B cell (primary cell): Measurements from ENCODE around the gene FGFR2. TPM values are rescaled to one million over a fixed set of nuclear protein-coding genes. Genes with fewer than 3 reads are reported as not detected.

ENCODE experiments used
- ATAC-seq: fragments of 200-7000 bp; cut with Tn5 transposase; one replicate; pipeline ENCODE4 v1.10.0; 2021; ENCODE audit warnings: low read depth, mild to moderate bottlenecking, moderate number of reproducible peaks, moderate library complexity
- CTCF ChIA-PET: fragments of 350-600 bp; sonication (Branson Sonifier 250); formaldehyde crosslinking; loops from one replicate; lab custom pipeline; 2021; ENCODE audit warnings: antibody characterized with exemption, inconsistent platforms; lab: Charles Lee
- POLR2A ChIA-PET: fragments of 350-600 bp; sonication (Branson Sonifier 250); formaldehyde crosslinking; loops from one replicate; lab custom pipeline; 2021; ENCODE audit warnings: antibody characterized with exemption; lab: Charles Lee
- DNase-seq: peaks from one replicate; pipeline ENCODE4 v3.0.0; 2013
- H2AFZ ChIP-seq: 2 replicates; pipeline ENCODE4 v1.6.1; 2012; ENCODE audit warnings: mild to moderate bottlenecking, low read depth, low read length; ENCODE audit not compliant: insufficient read depth, poor library complexity, severe bottlenecking
- H3K27ac ChIP-seq, 2 donors: 1 replicate in 1 of 2; 2 replicates in 1 of 2; pipeline ENCODE4 v1.5.1; 2012 to 2013; ENCODE audit warnings: low read length in 2 of 2, mild to moderate bottlenecking in 2 of 2, moderate library complexity in 1 of 2
- H3K27me3 ChIP-seq, 4 experiments: fragments of 200-600 bp in 1 of 4; sonication (generic) in 1 of 4; replicated peaks in 1 of 4; 1 replicate in 2 of 4; 2 replicates in 2 of 4; pipeline versions ENCODE4 v1.6.1 to v1.7.0; 2013 to 2016; ENCODE audit warnings: low read length in 3 of 4, mild to moderate bottlenecking in 2 of 4, mixed read lengths in 1 of 4, moderate library complexity in 1 of 4; ENCODE audit not compliant: insufficient read depth in 4 of 4, control insufficient read depth in 3 of 4; ENCODE audit errors: control extremely low read depth in 1 of 4
- H3K36me3 ChIP-seq, 2 experiments: replicated peaks in 1 of 2; 1 replicate in 1 of 2; 2 replicates in 1 of 2; pipeline versions ENCODE4 v1.6.1 to v1.7.1; 2013; ENCODE audit warnings: low read length in 1 of 2; ENCODE audit not compliant: insufficient read depth in 2 of 2, control insufficient read depth in 1 of 2; ENCODE audit errors: control extremely low read depth in 1 of 2, extremely low read depth in 1 of 2
- H3K4me1 ChIP-seq, 2 donors: fragments of 200-600 bp in 1 of 2; sonication (generic) in 1 of 2; 1 replicate in 1 of 2; 2 replicates in 1 of 2; pipeline versions ENCODE4 v1.5.1 to v1.6.1; 2013 to 2017; ENCODE audit warnings: low read length in 2 of 2; ENCODE audit not compliant: control insufficient read depth in 2 of 2, insufficient read depth in 2 of 2
- H3K4me2 ChIP-seq: replicated peaks from 2 replicates; pipeline ENCODE3; 2012; ENCODE audit warnings: mild to moderate bottlenecking, low read depth, low read length; ENCODE audit not compliant: poor library complexity, severe bottlenecking
- H3K4me3 ChIP-seq, 5 experiments: fragments of 200-600 bp in 1 of 5; sonication (generic) in 1 of 5; 1 replicate in 3 of 5; 2 replicates in 2 of 5; pipeline versions ENCODE4 v1.5.1 to v1.7.0; 2011 to 2016; ENCODE audit warnings: low read length in 4 of 5, mild to moderate bottlenecking in 4 of 5, low read depth in 2 of 5, control low read depth in 1 of 5, moderate library complexity in 1 of 5; ENCODE audit not compliant: insufficient read depth in 1 of 5; ENCODE audit errors: control extremely low read depth in 1 of 5, extremely low read depth in 1 of 5
- H3K79me2 ChIP-seq: fragments of 200-600 bp; sonication (generic); one replicate; pipeline ENCODE4 v1.6.0; 2016; ENCODE audit warnings: low read length; ENCODE audit not compliant: control insufficient read depth, insufficient read depth
- H3K9ac ChIP-seq: fragments of 200-600 bp; sonication (generic); 2 replicates; pipeline ENCODE4 v1.6.1; 2017; ENCODE audit warnings: mild to moderate bottlenecking, low read length, moderate library complexity
- H3K9me3 ChIP-seq, 3 donors: one replicate each; pipeline versions ENCODE4 v1.6.1 to v1.7.1; 2013; ENCODE audit warnings: low read length in 2 of 3; ENCODE audit not compliant: control insufficient read depth in 2 of 3, insufficient read depth in 1 of 3; ENCODE audit errors: control extremely low read depth in 1 of 3
- H4K20me1 ChIP-seq: 2 replicates; pipeline ENCODE4 v1.6.0; 2012; ENCODE audit warnings: mild to moderate bottlenecking, low read length; ENCODE audit not compliant: insufficient read depth, control insufficient read depth, poor library complexity, severe bottlenecking
- H3K27ac Mint-ChIP-seq: one replicate; pipeline ENCODE4 v1.8.0; 2021; ENCODE audit warnings: mixed read lengths
- H3K27me3 Mint-ChIP-seq: one replicate; pipeline ENCODE4 v1.8.0; 2021; ENCODE audit warnings: mixed read lengths
- H3K4me1 Mint-ChIP-seq: one replicate; pipeline ENCODE4 v1.8.0; 2021; ENCODE audit warnings: mixed read lengths
- H3K4me3 Mint-ChIP-seq: one replicate; pipeline ENCODE4 v1.8.0; 2021; ENCODE audit warnings: mixed read lengths
- H3K9me3 Mint-ChIP-seq: one replicate; pipeline ENCODE4 v1.8.0; 2022; ENCODE audit warnings: mixed read lengths; ENCODE audit not compliant: insufficient read depth
- EZH2 ChIP-seq: IDR thresholded peaks from 2 replicates; pipeline ENCODE4 v1.6.1; 2012; ENCODE audit warnings: borderline replicate concordance, low read depth, mild to moderate bottlenecking, moderate library complexity, low read length; ENCODE audit not compliant: insufficient read depth, poor library complexity, severe bottlenecking
- WGBS: methylation state at CpG from one replicate; pipeline ENCODE4 v1.1.5; 2013; ENCODE audit warnings: missing lambda C conversion rate; ENCODE audit not compliant: insufficient coverage; 5-methylcytosine and 5-hydroxymethylcytosine counted together
- intact Hi-C: fragments of 100-400 bp; cut with micrococcal nuclease; formaldehyde crosslinking; loops from one replicate; pipeline ENCODE4 v1.10.0; 2022
- polyA plus RNA-seq: library from polyadenylated mRNA; depleted of rRNA; stranded (reverse); fragments of >200 nt; gene quantifications from 2 replicates; pipeline ENCODE4 v1.2.3, GENCODE V29; 2012
- total RNA-seq, 2 donors: library from RNA; stranded (reverse); fragments of 120-200 nt in 1 of 2; gene quantifications; 1 replicate in 1 of 2; 2 replicates in 1 of 2; pipeline versions ENCODE4 v1.2.3 to v1.2.4, GENCODE V29; 2013 to 2022
- TF ChIP-seq, protein P1 (sequence below): fragments of 200-600 bp; IDR thresholded peaks from one replicate; pipeline ENCODE4 v1.8.0; 2022; ENCODE audit warnings: antibody characterized with exemption, mild to moderate bottlenecking

The FGFR2 gene
- total and polyA plus RNA-seq, 2 donors (not counting 1 experiment from before 2014, with no cell fraction given), result not detected

DNA sequence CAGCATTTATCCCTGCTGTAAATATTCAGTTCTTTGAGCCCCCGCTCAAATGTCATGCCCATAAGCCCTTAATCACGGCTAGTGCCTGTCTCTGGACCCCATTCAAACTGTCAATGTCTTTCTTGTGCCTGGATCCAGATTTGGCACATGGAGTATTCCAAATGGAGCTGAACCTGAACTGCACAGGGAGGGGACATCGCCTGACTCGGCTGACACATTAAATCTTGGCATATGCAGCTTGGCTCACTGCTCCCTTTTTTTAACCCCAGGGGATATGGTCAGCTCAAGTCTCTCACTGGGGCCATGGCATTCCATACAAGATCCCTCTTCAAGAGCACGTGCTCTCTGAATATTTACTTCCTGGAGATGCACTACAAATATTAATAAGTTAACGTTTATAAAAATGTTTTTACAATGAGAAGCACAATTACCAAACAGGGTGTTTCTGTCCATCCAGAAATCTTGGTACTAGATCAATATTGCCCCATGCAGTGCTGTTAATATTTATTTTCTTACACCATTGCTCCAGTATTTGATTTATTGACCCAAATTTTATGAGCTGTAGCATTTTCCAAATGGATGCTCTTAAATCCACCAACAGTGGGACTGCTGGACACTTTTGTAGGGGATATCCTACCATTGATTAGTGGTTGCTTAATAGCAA, 57.4 kb downstream of the FGFR2 start:
- Mint-ChIP-seq H3K4me3 (no peak overlapping the region), H3K9me3 (peaks cover 1% of the 10 kb centered on the region), H3K27ac (no peak overlapping the region), H3K4me1 (no peaks in the 10 kb centered on the region), H3K27me3 (no peaks in the 10 kb centered on the region)
- Histone ChIP-seq H4K20me1 (no peaks in the 10 kb centered on the region), H3K79me2 (no peaks in the 10 kb centered on the region), H3K4me1 (no peaks in the 10 kb centered on the region), H2AFZ (no peak overlapping the region), H3K27ac (no peak overlapping the region), H3K4me3 (no peak overlapping the region), H3K9ac (no peak overlapping the region), H3K9me3 (peaks cover 0 to 9% (median 0%) of the 10 kb centered on the region in 3 donors), H3K36me3 (no peaks in the 10 kb centered on the region), H3K4me2 (no peak overlapping the region), H3K27me3 (no peaks in the 10 kb centered on the region)
- WGBS, result 85% methylated on average over 4 of the region's 6 CpGs
- intact Hi-C loops, result no loop called here
- TF ChIP-seq, protein P1, sequence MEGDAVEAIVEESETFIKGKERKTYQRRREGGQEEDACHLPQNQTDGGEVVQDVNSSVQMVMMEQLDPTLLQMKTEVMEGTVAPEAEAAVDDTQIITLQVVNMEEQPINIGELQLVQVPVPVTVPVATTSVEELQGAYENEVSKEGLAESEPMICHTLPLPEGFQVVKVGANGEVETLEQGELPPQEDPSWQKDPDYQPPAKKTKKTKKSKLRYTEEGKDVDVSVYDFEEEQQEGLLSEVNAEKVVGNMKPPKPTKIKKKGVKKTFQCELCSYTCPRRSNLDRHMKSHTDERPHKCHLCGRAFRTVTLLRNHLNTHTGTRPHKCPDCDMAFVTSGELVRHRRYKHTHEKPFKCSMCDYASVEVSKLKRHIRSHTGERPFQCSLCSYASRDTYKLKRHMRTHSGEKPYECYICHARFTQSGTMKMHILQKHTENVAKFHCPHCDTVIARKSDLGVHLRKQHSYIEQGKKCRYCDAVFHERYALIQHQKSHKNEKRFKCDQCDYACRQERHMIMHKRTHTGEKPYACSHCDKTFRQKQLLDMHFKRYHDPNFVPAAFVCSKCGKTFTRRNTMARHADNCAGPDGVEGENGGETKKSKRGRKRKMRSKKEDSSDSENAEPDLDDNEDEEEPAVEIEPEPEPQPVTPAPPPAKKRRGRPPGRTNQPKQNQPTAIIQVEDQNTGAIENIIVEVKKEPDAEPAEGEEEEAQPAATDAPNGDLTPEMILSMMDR, result no peak
- no peak for TF ChIP-seq EZH2
- DNase-seq, result no peak
- ChIA-PET CTCF (no interaction called here), POLR2A (no interaction called here)
- ATAC-seq, result no peak

DNA sequence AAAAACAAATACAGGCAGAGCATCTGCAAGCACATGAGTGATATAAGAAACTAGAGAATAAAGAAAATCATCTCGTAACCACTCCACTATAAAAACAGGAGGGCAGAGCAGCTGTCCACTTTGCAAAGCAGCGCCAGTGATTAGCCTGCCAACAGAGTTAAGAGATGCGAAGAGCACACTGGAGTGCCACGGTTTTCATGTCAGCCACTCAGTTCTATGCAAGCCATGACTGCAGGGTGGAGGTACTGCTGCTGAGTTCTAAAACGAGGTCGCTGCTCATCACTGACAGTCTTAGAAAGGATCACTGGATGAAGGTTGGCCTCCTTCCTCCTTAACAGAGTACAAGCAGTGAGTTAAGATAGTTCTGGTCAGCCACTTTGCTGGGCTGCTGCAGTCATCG, 58.5 kb downstream of the FGFR2 start:
- no peaks in the 10 kb centered on the region for H3K27me3 Mint-ChIP-seq
- H3K27ac ChIP-seq, result no peak overlapping the region
- H3K27me3 ChIP-seq, result no peaks in the 10 kb centered on the region
- no peak overlapping the region for H3K4me3 ChIP-seq
- CTCF ChIA-PET, result no interaction called here
- no peaks in the 10 kb centered on the region for H3K4me1 Mint-ChIP-seq
- 85% methylated on average over 7 of the region's 7 CpGs for WGBS
- H3K79me2 ChIP-seq, result no peaks in the 10 kb centered on the region
- H3K4me2 ChIP-seq, result no peak overlapping the region
- POLR2A ChIA-PET, result no interaction called here
- no peak overlapping the region for H3K4me3 Mint-ChIP-seq
- H3K9me3 Mint-ChIP-seq, result peaks cover 1% of the 10 kb centered on the region
- no peaks in the 10 kb centered on the region for H3K36me3 ChIP-seq
- TF ChIP-seq, protein P1, result no peak
- TF ChIP-seq EZH2, result no peak
- peaks cover 0 to 7% (median 0%) of the 10 kb centered on the region in 3 donors for H3K9me3 ChIP-seq
- no peak for DNase-seq
- intact Hi-C loops, result no loop called here
- H3K4me1 ChIP-seq, result no peaks in the 10 kb centered on the region
- ATAC-seq, result no peak
- no peaks in the 10 kb centered on the region for H4K20me1 ChIP-seq
- no peak overlapping the region for H2AFZ ChIP-seq
- no peak overlapping the region for H3K27ac Mint-ChIP-seq
- H3K9ac ChIP-seq, result no peak overlapping the region
